Measurements from ENCODE around the gene LLGL2.

The LLGL2 gene

DNA sequence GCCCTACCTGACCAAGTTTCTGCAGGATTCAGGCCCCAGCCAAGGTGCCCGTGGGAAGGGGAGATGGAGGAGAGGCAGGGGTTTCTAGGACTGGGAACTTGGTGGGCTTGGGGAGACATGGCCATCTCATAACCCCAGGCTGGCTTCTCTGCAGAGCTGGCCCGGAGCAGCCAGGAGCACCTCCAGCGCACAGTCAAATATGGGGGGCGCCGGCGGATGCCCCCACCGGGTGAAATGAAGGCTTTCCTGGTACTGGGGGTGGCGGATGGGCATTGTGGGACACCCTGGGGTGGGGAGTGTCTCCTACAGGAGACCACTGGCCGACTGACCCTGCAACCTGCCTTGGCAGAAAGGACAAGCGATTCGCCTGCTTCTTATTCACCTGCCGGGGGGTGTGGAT is 98.5 kb downstream of the LLGL2 start:
- no peak overlapping the region for H3K4me3 ChIP-seq (ENCODE audit: low read length)
- DNase-seq (ENCODE audit: low read depth), result no peak
- TF ChIP-seq, protein P1, sequence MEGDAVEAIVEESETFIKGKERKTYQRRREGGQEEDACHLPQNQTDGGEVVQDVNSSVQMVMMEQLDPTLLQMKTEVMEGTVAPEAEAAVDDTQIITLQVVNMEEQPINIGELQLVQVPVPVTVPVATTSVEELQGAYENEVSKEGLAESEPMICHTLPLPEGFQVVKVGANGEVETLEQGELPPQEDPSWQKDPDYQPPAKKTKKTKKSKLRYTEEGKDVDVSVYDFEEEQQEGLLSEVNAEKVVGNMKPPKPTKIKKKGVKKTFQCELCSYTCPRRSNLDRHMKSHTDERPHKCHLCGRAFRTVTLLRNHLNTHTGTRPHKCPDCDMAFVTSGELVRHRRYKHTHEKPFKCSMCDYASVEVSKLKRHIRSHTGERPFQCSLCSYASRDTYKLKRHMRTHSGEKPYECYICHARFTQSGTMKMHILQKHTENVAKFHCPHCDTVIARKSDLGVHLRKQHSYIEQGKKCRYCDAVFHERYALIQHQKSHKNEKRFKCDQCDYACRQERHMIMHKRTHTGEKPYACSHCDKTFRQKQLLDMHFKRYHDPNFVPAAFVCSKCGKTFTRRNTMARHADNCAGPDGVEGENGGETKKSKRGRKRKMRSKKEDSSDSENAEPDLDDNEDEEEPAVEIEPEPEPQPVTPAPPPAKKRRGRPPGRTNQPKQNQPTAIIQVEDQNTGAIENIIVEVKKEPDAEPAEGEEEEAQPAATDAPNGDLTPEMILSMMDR (IDR thresholded peaks at IDR 0.05; ENCODE audit: insufficient read depth, low read depth, low read length, missing control alignments), result no peak
